ENCODE measurements around the gene RPS6KA2. TPM values are rescaled to one million over a fixed set of nuclear protein-coding genes. Genes with fewer than 3 reads are reported as not detected.
"Not testable (repeated sequence)": the region's sequence is repeated elsewhere in the genome, so short reads cannot be mapped to it uniquely, and the experiment has no call there.

RPS6KA2 gene
- total RNA-seq, 1 donor from 2014 or later, result 168 TPM

GRCh38 chr6:166556863-166557322 is 70.2 kb downstream of the RPS6KA2 start:
- DNase-seq (ENCODE audit: low read depth in 2 of 2), result peak; percentile 96 to 100

DNA sequence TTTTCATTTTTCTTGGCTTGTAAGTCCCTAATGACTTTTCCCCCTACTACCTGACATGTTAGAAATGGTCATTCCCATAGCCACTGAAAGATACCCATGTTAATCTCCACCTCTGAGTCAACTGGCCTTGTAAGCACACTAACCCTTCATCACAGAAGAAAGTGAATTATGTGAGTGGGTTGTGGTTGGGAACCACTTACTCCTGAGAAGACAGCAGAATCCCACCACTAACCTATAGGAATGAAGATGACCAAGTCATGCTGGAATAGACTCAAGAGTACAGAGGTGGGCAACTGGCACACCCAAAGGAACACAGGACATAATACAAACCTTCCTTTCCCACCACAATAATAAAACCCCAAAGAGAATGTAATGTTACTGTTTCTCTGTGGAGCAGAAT is 70.7 kb downstream of the RPS6KA2 start:
- no peak for DNase-seq (ENCODE audit: low read depth in 2 of 2)

DNA sequence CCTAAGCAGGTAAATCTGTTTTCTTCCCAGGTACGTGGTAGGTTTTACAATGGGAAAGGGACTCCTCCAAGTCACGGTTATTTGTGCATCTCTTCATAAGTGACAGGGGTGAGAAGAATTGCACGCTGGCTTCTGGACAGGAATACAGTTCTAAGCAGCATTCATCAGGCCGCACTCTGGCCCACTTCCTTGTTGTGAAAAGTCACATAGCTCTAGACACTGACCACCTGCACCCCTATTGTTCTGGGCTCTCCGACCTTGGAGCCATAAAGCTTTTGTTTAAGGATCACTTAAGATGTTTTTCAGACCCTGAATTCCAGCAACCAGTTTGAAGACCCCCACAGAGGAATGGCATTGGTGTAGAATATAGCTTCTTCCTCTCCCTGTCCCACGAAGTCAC is 72.0 kb downstream of the RPS6KA2 start:
- no peak for DNase-seq (ENCODE audit: low read depth in 2 of 2)

DNA sequence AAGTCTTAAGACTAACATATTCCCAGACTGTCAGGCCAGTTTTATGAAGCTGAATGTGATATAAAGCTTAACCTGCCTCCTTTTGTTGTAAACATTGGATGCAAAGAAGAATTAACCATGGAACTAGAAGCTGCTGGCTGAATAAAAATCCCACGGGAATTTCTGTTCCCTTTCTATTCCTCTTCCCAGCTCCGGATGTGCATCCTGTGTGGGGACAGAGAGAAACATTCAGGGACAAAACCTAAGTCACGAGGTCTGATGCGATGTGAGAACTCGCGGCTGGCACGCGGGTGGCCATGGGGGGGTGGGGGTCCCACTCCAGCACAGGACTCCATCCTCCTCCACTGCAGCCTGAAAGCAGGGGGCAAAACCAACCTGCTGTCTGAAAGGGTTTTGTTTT is 72.7 kb downstream of the RPS6KA2 start:
- DNase-seq (ENCODE audit: low read depth in 2 of 2), result peak; percentile 44 to 94

- DNase-seq (ENCODE audit: low read depth in 2 of 2), result peak; percentile 80 to 92
These were observed 73.3 kb downstream of the RPS6KA2 start for GRCh38 chr6:166553563-166554271.

DNA sequence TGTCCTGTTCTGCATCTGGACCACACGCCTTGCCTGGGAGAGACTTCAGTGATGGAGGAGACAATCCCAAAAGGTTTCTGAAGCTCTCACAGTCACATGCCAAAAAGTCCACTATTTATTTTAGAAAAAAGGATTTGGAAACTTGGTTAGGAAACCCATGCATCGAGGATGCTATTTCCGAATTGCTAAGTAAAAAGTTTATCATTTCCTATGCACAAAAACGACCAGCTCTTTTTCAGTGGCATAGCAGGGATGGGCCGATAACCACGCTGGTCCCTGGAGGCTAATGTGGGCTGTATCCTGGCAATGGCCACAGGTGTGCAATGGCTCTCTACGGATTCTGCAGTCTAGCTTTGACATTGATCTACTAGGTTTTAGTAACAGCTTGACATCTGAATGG is 74.5 kb downstream of the RPS6KA2 start:
- DNase-seq (ENCODE audit: low read depth in 2 of 2), result peak in 1 of 2 donors; percentile 51

- no peak for DNase-seq (ENCODE audit: low read depth in 2 of 2)
These were observed 75.1 kb downstream of the RPS6KA2 start for GRCh38 chr6:166551754-166552495.

GRCh38 chr6:166546653-166547052 is 80.4 kb downstream of the RPS6KA2 start:
- DNase-seq (ENCODE audit: low read depth in 2 of 2), result no peak

DNA sequence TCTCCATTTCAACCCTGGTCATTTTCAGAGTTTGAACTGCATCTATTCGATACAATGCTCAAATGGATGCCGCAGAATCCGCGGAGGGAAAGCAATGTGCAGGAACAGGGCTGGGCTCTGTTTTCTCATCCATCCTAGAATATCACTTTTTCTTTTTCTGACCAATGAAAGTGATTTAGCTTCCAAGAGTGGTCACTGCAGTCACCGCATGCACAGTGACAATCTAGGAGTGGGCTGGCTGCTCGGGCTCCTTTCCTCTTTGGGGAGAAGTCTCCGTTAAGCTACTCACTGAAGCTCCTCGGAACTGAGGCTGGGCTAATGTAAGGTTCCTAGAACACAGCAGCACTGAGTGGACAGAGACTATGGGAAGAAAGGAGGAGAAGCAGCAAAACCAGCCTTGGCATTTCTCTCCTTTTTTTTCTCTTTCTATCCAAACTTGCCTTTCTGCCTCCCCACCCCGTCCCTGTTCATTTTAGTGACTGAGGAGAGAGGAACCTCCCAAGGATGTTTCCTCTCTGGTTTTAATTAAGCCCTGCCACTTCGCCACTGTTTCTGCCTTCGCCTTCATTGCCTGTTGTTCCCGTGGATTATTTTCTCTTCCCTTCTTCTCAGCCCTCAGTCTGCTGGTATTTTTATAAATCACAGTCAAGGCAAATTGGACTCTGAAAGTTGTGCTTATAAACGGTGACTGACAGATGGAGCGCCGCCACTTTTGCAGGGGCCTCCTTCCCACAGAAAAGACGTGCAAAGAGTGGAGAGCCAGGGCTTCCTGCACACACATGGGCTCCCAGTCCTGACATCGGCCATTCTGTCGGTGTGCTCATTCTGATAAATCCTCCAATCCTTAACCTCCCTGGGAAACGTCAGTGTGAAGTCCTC is 81.7 kb downstream of the RPS6KA2 start:
- no peak for DNase-seq (ENCODE audit: low read depth in 2 of 2)

GRCh38 chr6:166544296-166544605 is 82.8 kb downstream of the RPS6KA2 start:
- DNase-seq (ENCODE audit: low read depth in 2 of 2), result no peak

- DNase-seq (ENCODE audit: low read depth in 2 of 2), result no peak
These were observed 83.3 kb downstream of the RPS6KA2 start for GRCh38 chr6:166543603-166544295.

- DNase-seq (ENCODE audit: low read depth in 2 of 2), result peak; percentile 36 to 89
These were observed 84.5 kb downstream of the RPS6KA2 start for GRCh38 chr6:166542580-166542912.

DNA sequence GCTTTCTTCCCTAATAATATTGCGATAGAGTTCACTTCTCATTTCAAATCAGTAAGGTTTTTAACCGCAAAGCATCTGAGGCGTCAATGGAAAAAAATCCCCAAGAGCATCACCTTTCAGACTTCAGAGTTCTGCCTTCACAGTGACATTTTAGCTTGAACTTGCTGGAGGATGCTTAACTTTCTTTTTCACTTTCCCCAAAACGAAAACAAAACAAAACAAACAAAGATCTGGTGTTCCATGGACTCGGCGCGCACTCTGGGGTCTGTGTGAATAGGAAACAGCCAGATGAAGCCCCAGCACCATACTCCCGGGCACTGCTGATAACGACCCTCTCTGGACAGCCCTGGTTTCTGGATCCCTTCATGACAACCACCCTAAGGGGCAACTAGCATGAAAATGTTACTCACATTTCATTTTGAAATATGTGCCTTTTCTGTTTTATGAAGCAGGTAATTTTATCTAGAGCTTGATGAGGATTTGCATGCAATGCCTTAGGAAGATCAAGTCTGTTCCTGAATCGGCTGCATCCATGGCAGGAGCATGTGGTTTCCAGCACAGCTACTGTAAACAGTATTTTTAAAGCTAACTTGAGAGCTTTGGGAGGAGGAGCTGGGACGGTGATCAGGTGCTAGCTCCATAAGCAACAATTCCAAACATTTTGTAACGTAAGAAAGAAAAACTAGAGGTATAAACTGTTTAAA is 85.0 kb downstream of the RPS6KA2 start:
- DNase-seq (ENCODE audit: low read depth in 2 of 2), result peak in 1 of 2 donors; percentile 46

GRCh38 chr6:166541366-166541765 is 85.7 kb downstream of the RPS6KA2 start:
- no peak for DNase-seq (ENCODE audit: low read depth in 2 of 2)

DNA sequence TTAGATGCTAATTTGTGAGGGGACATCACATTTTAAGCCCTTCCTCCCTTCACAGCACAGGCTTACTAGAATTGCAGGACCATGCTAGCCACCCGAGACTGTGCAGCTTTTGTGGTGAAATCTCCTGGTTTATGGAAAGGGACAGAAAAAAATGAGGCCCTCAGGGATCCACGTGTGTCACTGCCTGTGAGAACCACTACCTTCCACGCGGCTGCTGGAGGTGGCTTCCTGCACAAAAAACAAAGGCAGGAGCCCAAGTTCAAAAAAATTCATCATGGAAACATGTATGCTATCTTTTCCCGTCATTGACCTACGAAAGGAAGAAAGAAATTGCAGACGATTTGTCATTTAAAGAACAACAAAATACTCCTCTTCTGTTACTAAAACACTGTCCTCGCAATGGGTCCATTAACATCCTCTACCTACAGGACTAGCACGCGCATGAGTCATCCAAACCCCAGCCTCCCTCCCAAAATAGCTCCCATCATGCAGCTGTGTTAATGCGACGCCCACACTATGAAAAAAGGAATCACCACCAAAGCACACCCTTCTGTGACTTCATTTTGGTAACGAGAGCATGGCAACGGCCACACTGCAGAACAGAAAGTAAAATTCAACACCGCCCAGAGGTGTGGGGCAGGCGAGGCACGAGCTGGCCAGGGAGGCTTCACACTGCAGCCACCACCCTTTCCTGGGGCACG is 86.3 kb downstream of the RPS6KA2 start:
- DNase-seq (ENCODE audit: low read depth in 2 of 2), result peak; percentile 60 to 90

GRCh38 chr6:166539543-166539942 is 87.5 kb downstream of the RPS6KA2 start:
- no peak for DNase-seq (ENCODE audit: low read depth in 2 of 2)

DNA sequence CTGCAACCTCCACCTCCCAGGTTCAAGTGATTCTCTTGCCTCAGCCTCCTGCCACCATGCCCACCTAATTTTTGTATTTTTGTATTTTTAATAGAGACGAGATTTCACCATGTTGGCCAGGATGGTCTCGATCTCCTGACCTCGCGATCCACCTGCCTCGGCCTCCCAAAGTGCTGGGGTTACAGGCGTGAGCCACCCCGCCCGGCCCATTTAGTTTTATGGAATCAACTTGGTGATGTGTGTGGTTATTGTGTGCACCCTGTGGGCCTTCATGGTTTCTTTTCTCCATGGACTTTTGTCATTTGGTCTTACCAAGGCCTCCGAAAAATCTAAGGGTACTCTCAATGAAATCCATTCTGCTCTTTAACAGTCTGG is 88.1 kb downstream of the RPS6KA2 start:
- not testable (repeated sequence) for DNase-seq (ENCODE audit: low read depth in 2 of 2)

- DNase-seq (ENCODE audit: low read depth in 2 of 2), result no peak
These were observed 88.6 kb downstream of the RPS6KA2 start for GRCh38 chr6:166538297-166539010.

- no peak for DNase-seq (ENCODE audit: low read depth in 2 of 2)
These were observed 92.2 kb downstream of the RPS6KA2 start for GRCh38 chr6:166534658-166535406.
